Measurements from ENCODE around the gene GNG14.
"Not testable (repeated sequence)": the region's sequence is repeated elsewhere in the genome, so short reads cannot be mapped to it uniquely, and the experiment has no call there.

- not testable (repeated sequence) for TF ChIP-seq POLR2A (IDR thresholded peaks at IDR 0.05; ENCODE audit: low read depth); CTCF (IDR thresholded peaks at IDR 0.05); EP300 (IDR thresholded peaks at IDR 0.05)
Observed at GRCh38 chr19:12697425-12697824, 9.6 kb downstream of the GNG14 start.

Data from esophagus muscularis mucosa (tissue), 4 donors.